HepG2 (cell line): ENCODE measurements around the gene LRP5. TPM values are rescaled to one million over a fixed set of nuclear protein-coding genes. Genes with fewer than 3 reads are reported as not detected.

ENCODE experiments used
- FOXO1 ChIP-seq: sonication (generic); formaldehyde crosslinking; IDR thresholded peaks from 2 replicates; pipeline ENCODE4 v1.4.0; 2020; ENCODE audit warnings: missing genetic modification reagents
- KDM6A ChIP-seq: IDR thresholded peaks from 2 replicates; pipeline ENCODE4 v1.6.1; 2016; ENCODE audit warnings: low read depth
- KMT2A ChIP-seq: sonication (generic); formaldehyde crosslinking; IDR thresholded peaks from 2 replicates; pipeline ENCODE4 v1.4.0; 2020; ENCODE audit warnings: missing genetic modification reagents
- NFKB2 ChIP-seq: sonication (generic); formaldehyde crosslinking; IDR thresholded peaks from 2 replicates; pipeline ENCODE4 v1.4.0; 2020; ENCODE audit warnings: missing genetic modification reagents, borderline replicate concordance
- POLR2AphosphoS5 ChIP-seq: IDR thresholded peaks from 2 replicates; pipeline ENCODE4 v1.6.1; 2012; ENCODE audit warnings: low read depth, low read length
- SATB2 ChIP-seq: sonication (generic); formaldehyde crosslinking; IDR thresholded peaks from 2 replicates; pipeline ENCODE4 v1.5.0; 2020; ENCODE audit warnings: missing genetic modification reagents
- SIX4 ChIP-seq: sonication (generic); formaldehyde crosslinking; IDR thresholded peaks from 2 replicates; pipeline ENCODE4 v1.4.0; 2020; ENCODE audit warnings: missing genetic modification reagents
- ZNF484 ChIP-seq: sonication (generic); formaldehyde crosslinking; IDR thresholded peaks from 2 replicates; pipeline ENCODE4 v1.5.1; 2020; ENCODE audit warnings: mild to moderate bottlenecking, low read depth, missing genetic modification reagents, borderline replicate concordance
- ZNF670 ChIP-seq: sonication (generic); formaldehyde crosslinking; IDR thresholded peaks from 2 replicates; pipeline ENCODE4 v1.8.0; 2022; ENCODE audit warnings: mild to moderate bottlenecking, missing genetic modification reagents, borderline replicate concordance
- ZSCAN12 ChIP-seq: sonication (generic); formaldehyde crosslinking; IDR thresholded peaks from 2 replicates; pipeline ENCODE4 v1.9.0; 2021; ENCODE audit warnings: mild to moderate bottlenecking, missing genetic modification reagents
- polyA plus RNA-seq, 8 experiments: library from polyadenylated mRNA; depleted of rRNA in 3 of 8; stranded (reverse) in 7 of 8; unstranded in 1 of 8; fragments of >200 nt; fragmentation: Illumina TruSeq in 4 of 8; extraction: Trizol in 4 of 8; gene quantifications; 2 replicates each; pipeline versions ENCODE4 v1.2.1 to v1.2.3, GENCODE V29; 2011 to 2016; ENCODE audit warnings: low read depth in 4 of 8, missing spikeins in 1 of 8, mixed read lengths in 1 of 8; ENCODE audit not compliant: insufficient read depth in 1 of 8
- total RNA-seq, 5 experiments: library from RNA; depleted of rRNA; stranded (reverse); fragments of >200 nt; fragmentation: Illumina TruSeq; extraction: Trizol; gene quantifications; 2 replicates each; pipeline ENCODE4 v1.2.3, GENCODE V29; 2016; ENCODE audit warnings: low read depth in 1 of 5
- TF ChIP-seq, protein P1 (sequence below): sonication (generic); formaldehyde crosslinking; IDR thresholded peaks from 2 replicates; pipeline ENCODE4 v1.4.0; 2020; ENCODE audit warnings: missing genetic modification reagents, borderline replicate concordance
- TF ChIP-seq, protein P2 (sequence below): sonication (generic); formaldehyde crosslinking; IDR thresholded peaks from 2 replicates; pipeline ENCODE4 v1.9.0; 2021; ENCODE audit warnings: missing genetic modification reagents, mild to moderate bottlenecking, borderline replicate concordance
- TF ChIP-seq, protein P3 (sequence below): sonication (generic); formaldehyde crosslinking; IDR thresholded peaks from 2 replicates; pipeline ENCODE4 v1.8.0; 2022; ENCODE audit warnings: missing genetic modification reagents, mild to moderate bottlenecking, inconsistent platforms, borderline replicate concordance
- TF ChIP-seq, protein P4 (sequence below): sonication (generic); formaldehyde crosslinking; IDR thresholded peaks from 2 replicates; pipeline ENCODE4 v1.4.0; 2020; ENCODE audit warnings: low read depth, missing genetic modification reagents
- TF ChIP-seq, protein P5 (sequence below): sonication (generic); formaldehyde crosslinking; conservative IDR thresholded peaks from 2 replicates; pipeline ENCODE4 v1.8.0; 2022; ENCODE audit warnings: mild to moderate bottlenecking, moderate library complexity, missing genetic modification reagents
- TF ChIP-seq, protein P6 (sequence below): sonication (generic); formaldehyde crosslinking; IDR thresholded peaks from 2 replicates; pipeline ENCODE4 v1.4.0; 2020; ENCODE audit warnings: mild to moderate bottlenecking, missing genetic modification reagents

Gene LRP5
- total and polyA plus RNA-seq, 2 of the 13 experiments (the other 11 are each of a cell fraction or from before 2014, with no cell fraction given), result 40.4 to 64.0 TPM

DNA sequence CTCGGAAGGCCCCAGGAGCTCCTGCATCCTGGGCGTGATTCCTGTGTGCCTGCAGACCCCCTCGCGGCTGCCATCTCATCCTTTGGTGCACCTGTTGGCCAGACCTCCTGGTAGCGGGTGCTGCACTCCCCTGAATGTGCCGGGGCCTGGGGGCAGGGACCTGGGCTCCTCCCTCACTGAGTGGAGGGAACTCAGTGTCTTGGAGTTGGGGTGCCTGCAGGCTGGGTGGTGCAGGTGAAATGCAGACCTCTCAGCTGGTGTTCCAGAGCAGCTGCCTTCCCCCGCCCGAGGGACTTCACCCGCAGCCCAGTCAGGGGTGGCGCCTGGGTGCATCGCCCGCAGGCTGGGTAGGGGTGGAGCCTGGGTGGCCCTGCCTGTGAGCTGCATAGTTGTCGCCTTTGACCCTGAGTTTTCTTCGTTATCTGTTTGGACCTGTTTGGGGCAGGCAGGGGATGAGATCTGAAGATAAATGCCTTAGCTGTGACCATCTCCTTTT is 31.4 kb downstream of the LRP5 start (continued):
- TF ChIP-seq, protein P1, sequence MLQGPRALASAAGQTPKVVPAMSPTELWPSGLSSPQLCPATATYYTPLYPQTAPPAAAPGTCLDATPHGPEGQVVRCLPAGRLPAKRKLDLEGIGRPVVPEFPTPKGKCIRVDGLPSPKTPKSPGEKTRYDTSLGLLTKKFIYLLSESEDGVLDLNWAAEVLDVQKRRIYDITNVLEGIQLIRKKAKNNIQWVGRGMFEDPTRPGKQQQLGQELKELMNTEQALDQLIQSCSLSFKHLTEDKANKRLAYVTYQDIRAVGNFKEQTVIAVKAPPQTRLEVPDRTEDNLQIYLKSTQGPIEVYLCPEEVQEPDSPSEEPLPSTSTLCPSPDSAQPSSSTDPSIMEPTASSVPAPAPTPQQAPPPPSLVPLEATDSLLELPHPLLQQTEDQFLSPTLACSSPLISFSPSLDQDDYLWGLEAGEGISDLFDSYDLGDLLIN (CRISPR knock-in tag), result no peak
- TF ChIP-seq, protein P2, sequence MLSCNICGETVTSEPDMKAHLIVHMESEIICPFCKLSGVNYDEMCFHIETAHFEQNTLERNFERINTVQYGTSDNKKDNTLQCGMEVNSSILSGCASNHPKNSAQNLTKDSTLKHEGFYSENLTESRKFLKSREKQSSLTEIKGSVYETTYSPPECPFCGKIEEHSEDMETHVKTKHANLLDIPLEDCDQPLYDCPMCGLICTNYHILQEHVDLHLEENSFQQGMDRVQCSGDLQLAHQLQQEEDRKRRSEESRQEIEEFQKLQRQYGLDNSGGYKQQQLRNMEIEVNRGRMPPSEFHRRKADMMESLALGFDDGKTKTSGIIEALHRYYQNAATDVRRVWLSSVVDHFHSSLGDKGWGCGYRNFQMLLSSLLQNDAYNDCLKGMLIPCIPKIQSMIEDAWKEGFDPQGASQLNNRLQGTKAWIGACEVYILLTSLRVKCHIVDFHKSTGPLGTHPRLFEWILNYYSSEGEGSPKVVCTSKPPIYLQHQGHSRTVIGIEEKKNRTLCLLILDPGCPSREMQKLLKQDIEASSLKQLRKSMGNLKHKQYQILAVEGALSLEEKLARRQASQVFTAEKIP (CRISPR knock-in tag), result no peak
- TF ChIP-seq, protein P3, sequence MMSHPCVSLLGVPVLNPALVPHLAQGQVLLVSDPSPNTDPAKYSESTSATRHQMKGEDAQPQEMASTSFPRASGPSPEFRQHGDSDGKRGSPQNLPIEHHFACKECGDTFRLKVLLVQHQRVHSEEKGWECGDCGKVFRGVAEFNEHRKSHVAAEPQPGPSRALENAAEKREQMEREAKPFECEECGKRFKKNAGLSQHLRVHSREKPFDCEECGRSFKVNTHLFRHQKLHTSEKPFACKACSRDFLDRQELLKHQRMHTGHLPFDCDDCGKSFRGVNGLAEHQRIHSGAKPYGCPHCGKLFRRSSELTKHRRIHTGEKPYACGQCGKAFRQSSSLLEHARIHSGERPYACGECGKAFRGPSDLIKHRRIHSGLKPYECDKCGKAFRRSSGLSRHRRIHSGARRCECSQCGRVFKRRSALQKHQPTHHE (CRISPR knock-in tag), result no peak
- TF ChIP-seq, protein P4, sequence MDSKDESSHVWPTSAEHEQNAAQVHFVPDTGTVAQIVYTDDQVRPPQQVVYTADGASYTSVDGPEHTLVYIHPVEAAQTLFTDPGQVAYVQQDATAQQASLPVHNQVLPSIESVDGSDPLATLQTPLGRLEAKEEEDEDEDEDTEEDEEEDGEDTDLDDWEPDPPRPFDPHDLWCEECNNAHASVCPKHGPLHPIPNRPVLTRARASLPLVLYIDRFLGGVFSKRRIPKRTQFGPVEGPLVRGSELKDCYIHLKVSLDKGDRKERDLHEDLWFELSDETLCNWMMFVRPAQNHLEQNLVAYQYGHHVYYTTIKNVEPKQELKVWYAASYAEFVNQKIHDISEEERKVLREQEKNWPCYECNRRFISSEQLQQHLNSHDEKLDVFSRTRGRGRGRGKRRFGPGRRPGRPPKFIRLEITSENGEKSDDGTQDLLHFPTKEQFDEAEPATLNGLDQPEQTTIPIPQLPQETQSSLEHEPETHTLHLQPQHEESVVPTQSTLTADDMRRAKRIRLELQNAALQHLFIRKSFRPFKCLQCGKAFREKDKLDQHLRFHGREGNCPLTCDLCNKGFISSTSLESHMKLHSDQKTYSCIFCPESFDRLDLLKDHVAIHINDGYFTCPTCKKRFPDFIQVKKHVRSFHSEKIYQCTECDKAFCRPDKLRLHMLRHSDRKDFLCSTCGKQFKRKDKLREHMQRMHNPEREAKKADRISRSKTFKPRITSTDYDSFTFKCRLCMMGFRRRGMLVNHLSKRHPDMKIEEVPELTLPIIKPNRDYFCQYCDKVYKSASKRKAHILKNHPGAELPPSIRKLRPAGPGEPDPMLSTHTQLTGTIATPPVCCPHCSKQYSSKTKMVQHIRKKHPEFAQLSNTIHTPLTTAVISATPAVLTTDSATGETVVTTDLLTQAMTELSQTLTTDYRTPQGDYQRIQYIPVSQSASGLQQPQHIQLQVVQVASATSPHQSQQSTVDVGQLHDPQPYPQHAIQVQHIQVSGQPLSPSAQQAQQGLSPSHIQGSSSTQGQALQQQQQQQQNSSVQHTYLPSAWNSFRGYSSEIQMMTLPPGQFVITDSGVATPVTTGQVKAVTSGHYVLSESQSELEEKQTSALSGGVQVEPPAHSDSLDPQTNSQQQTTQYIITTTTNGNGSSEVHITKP (CRISPR knock-in tag), result no peak
- no peak for TF ChIP-seq SATB2 (CRISPR knock-in tag)
- TF ChIP-seq KDM6A (CRISPR knock-in tag), result no peak
- TF ChIP-seq, protein P5, sequence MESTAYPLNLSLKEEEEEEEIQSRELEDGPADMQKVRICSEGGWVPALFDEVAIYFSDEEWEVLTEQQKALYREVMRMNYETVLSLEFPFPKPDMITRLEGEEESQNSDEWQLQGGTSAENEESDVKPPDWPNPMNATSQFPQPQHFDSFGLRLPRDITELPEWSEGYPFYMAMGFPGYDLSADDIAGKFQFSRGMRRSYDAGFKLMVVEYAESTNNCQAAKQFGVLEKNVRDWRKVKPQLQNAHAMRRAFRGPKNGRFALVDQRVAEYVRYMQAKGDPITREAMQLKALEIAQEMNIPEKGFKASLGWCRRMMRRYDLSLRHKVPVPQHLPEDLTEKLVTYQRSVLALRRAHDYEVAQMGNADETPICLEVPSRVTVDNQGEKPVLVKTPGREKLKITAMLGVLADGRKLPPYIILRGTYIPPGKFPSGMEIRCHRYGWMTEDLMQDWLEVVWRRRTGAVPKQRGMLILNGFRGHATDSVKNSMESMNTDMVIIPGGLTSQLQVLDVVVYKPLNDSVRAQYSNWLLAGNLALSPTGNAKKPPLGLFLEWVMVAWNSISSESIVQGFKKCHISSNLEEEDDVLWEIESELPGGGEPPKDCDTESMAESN (CRISPR knock-in tag), result no peak
- no peak for TF ChIP-seq ZNF484 (CRISPR knock-in tag)
- TF ChIP-seq SIX4, result no peak
- TF ChIP-seq ZNF670 (CRISPR knock-in tag), result no peak
- no peak for TF ChIP-seq POLR2AphosphoS5
- TF ChIP-seq, protein P6, sequence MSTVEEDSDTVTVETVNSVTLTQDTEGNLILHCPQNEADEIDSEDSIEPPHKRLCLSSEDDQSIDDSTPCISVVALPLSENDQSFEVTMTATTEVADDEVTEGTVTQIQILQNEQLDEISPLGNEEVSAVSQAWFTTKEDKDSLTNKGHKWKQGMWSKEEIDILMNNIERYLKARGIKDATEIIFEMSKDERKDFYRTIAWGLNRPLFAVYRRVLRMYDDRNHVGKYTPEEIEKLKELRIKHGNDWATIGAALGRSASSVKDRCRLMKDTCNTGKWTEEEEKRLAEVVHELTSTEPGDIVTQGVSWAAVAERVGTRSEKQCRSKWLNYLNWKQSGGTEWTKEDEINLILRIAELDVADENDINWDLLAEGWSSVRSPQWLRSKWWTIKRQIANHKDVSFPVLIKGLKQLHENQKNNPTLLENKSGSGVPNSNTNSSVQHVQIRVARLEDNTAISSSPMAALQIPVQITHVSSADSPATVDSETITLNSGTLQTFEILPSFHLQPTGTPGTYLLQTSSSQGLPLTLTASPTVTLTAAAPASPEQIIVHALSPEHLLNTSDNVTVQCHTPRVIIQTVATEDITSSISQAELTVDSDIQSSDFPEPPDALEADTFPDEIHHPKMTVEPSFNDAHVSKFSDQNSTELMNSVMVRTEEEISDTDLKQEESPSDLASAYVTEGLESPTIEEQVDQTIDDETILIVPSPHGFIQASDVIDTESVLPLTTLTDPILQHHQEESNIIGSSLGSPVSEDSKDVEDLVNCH (CRISPR knock-in tag), result no peak
- no peak for TF ChIP-seq ZSCAN12 (CRISPR knock-in tag)
- no peak for TF ChIP-seq NFKB2 (CRISPR knock-in tag)
- TF ChIP-seq FOXO1, result no peak; the same call in 1 of the 2 replicates
- no peak for TF ChIP-seq KMT2A (CRISPR knock-in tag)
- TF ChIP-seq, all 625 proteins: peak for 81
